Mesendoderm (in vitro differentiated cells): ENCODE results near the gene C11orf54.
"Not testable (repeated sequence)": the region's sequence is repeated elsewhere in the genome, so short reads cannot be mapped to it uniquely, and the experiment has no call there.

Experiments
- DNase-seq: peaks from one replicate; pipeline ENCODE4 v3.0.0; 2013
- H2AK5ac ChIP-seq: 2 replicates; pipeline ENCODE4 v1.6.1; 2013; ENCODE audit warnings: low read length, inconsistent platforms
- H2BK120ac ChIP-seq: 2 replicates; pipeline ENCODE4 v1.6.1; 2013; ENCODE audit warnings: low read depth, mild to moderate bottlenecking, low read length, moderate library complexity, mixed read lengths
- H2BK15ac ChIP-seq: replicated peaks from 2 replicates; pipeline ENCODE4 v1.6.1; 2013; ENCODE audit warnings: low read depth, mild to moderate bottlenecking, moderate library complexity
- H2BK5ac ChIP-seq: 2 replicates; pipeline ENCODE4 v1.6.1; 2013; ENCODE audit warnings: low read length, inconsistent platforms
- H3K18ac ChIP-seq: 2 replicates; pipeline ENCODE4 v1.6.1; 2013; ENCODE audit warnings: mild to moderate bottlenecking, low read length, mixed read lengths
- H3K23ac ChIP-seq: one replicate; pipeline ENCODE4 v1.6.1; 2013; ENCODE audit warnings: low read length
- H3K27ac ChIP-seq: 2 replicates; pipeline ENCODE4 v1.5.1; 2013; ENCODE audit warnings: low read depth, mild to moderate bottlenecking, inconsistent platforms, low read length, moderate library complexity
- H3K27me3 ChIP-seq: 2 replicates; pipeline ENCODE4 v1.6.1; 2013; ENCODE audit warnings: low read length, control low read depth, mild to moderate bottlenecking, inconsistent platforms; ENCODE audit not compliant: insufficient read depth, poor library complexity
- H3K36me3 ChIP-seq: 2 replicates; pipeline ENCODE4 v1.6.1; 2013; ENCODE audit warnings: low read length, inconsistent platforms; ENCODE audit not compliant: control insufficient read depth, insufficient read depth
- H3K4ac ChIP-seq: one replicate; pipeline ENCODE4 v1.6.1; 2013; ENCODE audit warnings: low read depth, mild to moderate bottlenecking, low read length, moderate library complexity
- H3K4me1 ChIP-seq: 2 replicates; pipeline ENCODE4 v1.6.1; 2013; ENCODE audit warnings: low read depth, low read length, inconsistent platforms; ENCODE audit not compliant: control insufficient read depth
- H3K4me2 ChIP-seq: 2 replicates; pipeline ENCODE4 v1.6.1; 2013; ENCODE audit warnings: low read length
- H3K4me3 ChIP-seq: 2 replicates; pipeline ENCODE4 v1.5.1; 2013; ENCODE audit warnings: mild to moderate bottlenecking, low read length
- H3K56ac ChIP-seq: one replicate; pipeline ENCODE4 v1.6.1; 2013; ENCODE audit warnings: low read length
- H3K79me1 ChIP-seq: 2 replicates; pipeline ENCODE4 v1.6.1; 2013; ENCODE audit warnings: low read length, inconsistent platforms
- H3K79me2 ChIP-seq: 2 replicates; pipeline ENCODE4 v1.6.1; 2013; ENCODE audit warnings: mild to moderate bottlenecking, low read length; ENCODE audit not compliant: control insufficient read depth, insufficient read depth
- H3K9ac ChIP-seq: 2 replicates; pipeline ENCODE4 v1.6.1; 2013; ENCODE audit warnings: low read length, inconsistent platforms
- H4K5ac ChIP-seq: one replicate; pipeline ENCODE4 v1.6.1; 2013; ENCODE audit warnings: low read length
- H4K8ac ChIP-seq: one replicate; pipeline ENCODE4 v1.6.1; 2013; ENCODE audit warnings: low read depth, mild to moderate bottlenecking, control low read depth, low read length, moderate library complexity
- WGBS: extraction: QIAGEN DNeasy Blood & Tissue Kit; methylation state at CpG from one replicate; pipeline ENCODE4 v1.1.7; 2013; ENCODE audit warnings: low lambda C conversion rate, missing lambda C conversion rate; ENCODE audit not compliant: insufficient coverage; ENCODE audit errors: extremely low coverage; 5-methylcytosine and 5-hydroxymethylcytosine counted together

Gene C11orf54

GRCh38 chr11:93773045-93773477, 31.6 kb downstream of the C11orf54 start:
- Histone ChIP-seq H3K27ac (no peak overlapping the region), H3K56ac (no peak overlapping the region), H4K8ac (no peak overlapping the region), H3K36me3 (no peaks in the 10 kb centered on the region), H3K4me3 (no peak overlapping the region), H4K5ac (no peak overlapping the region), H2BK5ac (no peak overlapping the region), H3K27me3 (no peaks in the 10 kb centered on the region), H3K18ac (no peak overlapping the region), H3K79me2 (no peaks in the 10 kb centered on the region), H3K4me1 (peaks cover 4% of the 10 kb centered on the region), H3K23ac (no peak overlapping the region), H2BK120ac (no peak overlapping the region), H2BK15ac (no peak overlapping the region), H3K79me1 (no peaks in the 10 kb centered on the region), H2AK5ac (no peak overlapping the region), H3K4ac (no peak overlapping the region), H3K9ac (no peak overlapping the region), H3K4me2 (no peak overlapping the region)
- WGBS: no CpG with 5 or more reads among the region's 3 CpGs
- DNase-seq: peak; percentile 53

GRCh38 chr11:93773601-93774200, 32.2 kb downstream of the C11orf54 start:
- Histone ChIP-seq H3K79me1 (no peaks in the 10 kb centered on the region), H2AK5ac (no peak overlapping the region), H3K9ac (no peak overlapping the region), H4K8ac (no peak overlapping the region), H2BK15ac (no peak overlapping the region), H3K4me3 (no peak overlapping the region), H3K27ac (no peak overlapping the region), H3K18ac (no peak overlapping the region), H4K5ac (no peak overlapping the region), H3K4me1 (peaks cover 4% of the 10 kb centered on the region), H3K4ac (no peak overlapping the region), H2BK5ac (no peak overlapping the region), H3K36me3 (no peaks in the 10 kb centered on the region), H3K56ac (no peak overlapping the region), H3K27me3 (no peaks in the 10 kb centered on the region), H3K79me2 (no peaks in the 10 kb centered on the region), H2BK120ac (no peak overlapping the region), H3K23ac (no peak overlapping the region), H3K4me2 (no peak overlapping the region)
- no CpG with 5 or more reads among the region's 10 CpGs for WGBS
- no peak for DNase-seq

GRCh38 chr11:93774560-93774959, 33.1 kb downstream of the C11orf54 start:
- no CpG with 5 or more reads among the region's 3 CpGs for WGBS

GRCh38 chr11:93775289-93775688, 33.8 kb downstream of the C11orf54 start:
- H3K4ac ChIP-seq: no peak overlapping the region
- H3K79me1 ChIP-seq: no peaks in the 10 kb centered on the region
- no CpG with 5 or more reads among the region's 2 CpGs for WGBS
- H3K9ac ChIP-seq: no peak overlapping the region
- H3K4me1 ChIP-seq: peaks cover 4% of the 10 kb centered on the region
- no peaks in the 10 kb centered on the region for H3K79me2 ChIP-seq
- no peak overlapping the region for H4K8ac ChIP-seq
- H2BK120ac ChIP-seq: no peak overlapping the region
- H3K36me3 ChIP-seq: no peaks in the 10 kb centered on the region
- no peak overlapping the region for H3K4me3 ChIP-seq
- no peak overlapping the region for H2BK15ac ChIP-seq
- H3K27ac ChIP-seq: no peak overlapping the region
- DNase-seq: peak; percentile 59
- no peak overlapping the region for H3K18ac ChIP-seq
- no peak overlapping the region for H2AK5ac ChIP-seq
- H4K5ac ChIP-seq: no peak overlapping the region
- H3K56ac ChIP-seq: no peak overlapping the region
- no peak overlapping the region for H3K4me2 ChIP-seq
- H2BK5ac ChIP-seq: no peak overlapping the region
- H3K27me3 ChIP-seq: no peaks in the 10 kb centered on the region
- no peak overlapping the region for H3K23ac ChIP-seq

More at GRCh38 chr11:93774560-93774959, 33.1 kb downstream of the C11orf54 start:
- not testable (repeated sequence) for H2BK5ac ChIP-seq, H3K4ac ChIP-seq, DNase-seq, H3K79me1 ChIP-seq, H4K5ac ChIP-seq, H3K23ac ChIP-seq, H3K18ac ChIP-seq, H3K4me2 ChIP-seq, H3K27me3 ChIP-seq, H3K9ac ChIP-seq, H3K79me2 ChIP-seq, H3K4me3 ChIP-seq, H3K4me1 ChIP-seq, H4K8ac ChIP-seq, H2BK15ac ChIP-seq, H3K36me3 ChIP-seq, H3K56ac ChIP-seq, H3K27ac ChIP-seq, H2BK120ac ChIP-seq, H2AK5ac ChIP-seq

GRCh38 chr11:93783362-93783761, 41.9 kb downstream of the C11orf54 start:
- no peak overlapping the region for H3K27ac ChIP-seq
- H3K79me1 ChIP-seq: peaks cover 1% of the 10 kb centered on the region
- no CpG with 5 or more reads among the region's 7 CpGs for WGBS
- peak overlapping the region; percentile 90 for H3K9ac ChIP-seq
- H2BK5ac ChIP-seq: no peak overlapping the region
- no peak overlapping the region for H3K4ac ChIP-seq
- no peak overlapping the region for H3K4me3 ChIP-seq
- H2BK15ac ChIP-seq: no peak overlapping the region
- DNase-seq: no peak
- H4K8ac ChIP-seq: no peak overlapping the region
- H3K4me1 ChIP-seq: no peaks in the 10 kb centered on the region
- no peaks in the 10 kb centered on the region for H3K36me3 ChIP-seq
- no peak overlapping the region for H2AK5ac ChIP-seq
- H3K27me3 ChIP-seq: no peaks in the 10 kb centered on the region
- no peak overlapping the region for H4K5ac ChIP-seq
- H3K79me2 ChIP-seq: peaks cover 36% of the 10 kb centered on the region
- H3K4me2 ChIP-seq: no peak overlapping the region
- H3K18ac ChIP-seq: no peak overlapping the region
- H3K23ac ChIP-seq: no peak overlapping the region
- no peak overlapping the region for H2BK120ac ChIP-seq
- peak overlapping the region; percentile 62 for H3K56ac ChIP-seq

GRCh38 chr11:93783765-93784144, 42.3 kb downstream of the C11orf54 start:
- Histone ChIP-seq H4K8ac (peak overlapping the region; percentile 96), H3K4ac (no peak overlapping the region), H3K4me2 (peak overlapping the region; percentile 30), H3K18ac (no peak overlapping the region), H3K27me3 (no peaks in the 10 kb centered on the region), H3K36me3 (no peaks in the 10 kb centered on the region), H3K9ac (peak overlapping the region; percentile 90), H3K4me3 (peak overlapping the region; percentile 73), H2BK120ac (no peak overlapping the region), H2BK5ac (no peak overlapping the region), H2AK5ac (no peak overlapping the region), H3K4me1 (no peaks in the 10 kb centered on the region), H2BK15ac (no peak overlapping the region), H4K5ac (no peak overlapping the region), H3K27ac (no peak overlapping the region), H3K79me2 (peaks cover 38% of the 10 kb centered on the region), H3K23ac (no peak overlapping the region), H3K79me1 (peaks cover 1% of the 10 kb centered on the region), H3K56ac (peak overlapping the region; percentile 83)
- DNase-seq: no peak
- no CpG with 5 or more reads among the region's 10 CpGs for WGBS
